SK-N-MC (cell line): ENCODE measurements around the gene RBM39.
"Not testable (repeated sequence)": the region's sequence is repeated elsewhere in the genome, so short reads cannot be mapped to it uniquely, and the experiment has no call there.

Experiments used
- DNase-seq: peaks from one replicate; pipeline ENCODE4 v3.0.0-alpha.2; 2011; ENCODE audit warnings: low read depth, low spot score
- H3K27ac ChIP-seq: fragments of 200-600 bp; sonication (generic); 2 replicates; pipeline ENCODE4 v1.5.1; 2016; ENCODE audit warnings: mixed run types
- H3K36me3 ChIP-seq: fragments of 200-600 bp; sonication (generic); 2 replicates; pipeline ENCODE4 v1.6.1; 2017; ENCODE audit warnings: antibody characterized with exemption, low read length, mixed read lengths; ENCODE audit not compliant: insufficient read depth
- H3K4me3 ChIP-seq: fragments of 200-600 bp; sonication (generic); 2 replicates; pipeline ENCODE4 v1.5.1; 2016
- H3K9ac ChIP-seq: fragments of 200-600 bp; sonication (generic); 2 replicates; pipeline ENCODE4 v1.8.0; 2017; ENCODE audit warnings: mixed run types, mixed read lengths; ENCODE audit not compliant: insufficient read length
- H3K9me3 ChIP-seq: fragments of 200-600 bp; sonication (generic); 2 replicates; pipeline ENCODE4 v1.6.1; 2017; ENCODE audit warnings: low read depth, mild to moderate bottlenecking, antibody characterized with exemption, low read length, moderate library complexity, mixed read lengths
- EZH2 ChIP-seq: fragments of 200-600 bp; sonication (generic); IDR thresholded peaks from one replicate; pipeline ENCODE4 v1.6.1; 2017; ENCODE audit warnings: antibody characterized with exemption
- FOXP2 ChIP-seq: optimal IDR thresholded peaks from 2 replicates; pipeline ENCODE3; 2011; ENCODE audit warnings: mild to moderate bottlenecking, moderate library complexity; ENCODE audit not compliant: insufficient read depth; ENCODE audit errors: extremely low read length, control extremely low read depth
- POLR2AphosphoS5 ChIP-seq: IDR thresholded peaks from 2 replicates; pipeline ENCODE4 v1.6.1; 2012; ENCODE audit warnings: mild to moderate bottlenecking, low read depth, low read length, borderline replicate concordance

RBM39 gene

GRCh38 chr20:35690265-35690664 is 51.8 kb downstream of the RBM39 start:
- no peak overlapping the region for H3K9ac ChIP-seq
- H3K27ac ChIP-seq = no peak overlapping the region
- peaks cover 14% of the 10 kb centered on the region; the same call in 1 of the 2 replicates for H3K36me3 ChIP-seq
- no peak for TF ChIP-seq FOXP2
- no peak for TF ChIP-seq POLR2AphosphoS5
- TF ChIP-seq EZH2 = no peak
- DNase-seq = no peak
- no peak overlapping the region for H3K4me3 ChIP-seq
- H3K9me3 ChIP-seq = no peaks in the 10 kb centered on the region

DNA sequence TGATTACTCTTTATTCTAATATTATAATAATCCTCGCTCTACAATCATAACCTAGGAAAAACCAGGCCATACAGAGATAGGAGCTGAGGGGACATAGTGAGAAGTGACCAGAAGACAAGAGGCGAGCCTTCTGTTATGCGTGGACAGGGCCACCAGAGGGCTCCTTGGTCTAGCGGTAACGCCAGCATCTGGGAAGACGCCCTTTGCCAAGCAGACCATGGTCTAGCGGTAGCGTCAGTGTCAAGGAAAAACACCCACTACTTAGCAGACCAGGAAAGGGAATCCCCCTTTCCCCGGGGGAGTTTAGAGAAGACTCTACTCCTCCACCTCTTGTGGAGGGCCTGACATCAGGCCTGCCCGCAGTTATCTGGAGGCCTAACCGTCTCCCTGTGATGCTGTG is 55.2 kb downstream of the RBM39 start:
- H3K36me3 ChIP-seq, DNase-seq: not testable (repeated sequence)

DNA sequence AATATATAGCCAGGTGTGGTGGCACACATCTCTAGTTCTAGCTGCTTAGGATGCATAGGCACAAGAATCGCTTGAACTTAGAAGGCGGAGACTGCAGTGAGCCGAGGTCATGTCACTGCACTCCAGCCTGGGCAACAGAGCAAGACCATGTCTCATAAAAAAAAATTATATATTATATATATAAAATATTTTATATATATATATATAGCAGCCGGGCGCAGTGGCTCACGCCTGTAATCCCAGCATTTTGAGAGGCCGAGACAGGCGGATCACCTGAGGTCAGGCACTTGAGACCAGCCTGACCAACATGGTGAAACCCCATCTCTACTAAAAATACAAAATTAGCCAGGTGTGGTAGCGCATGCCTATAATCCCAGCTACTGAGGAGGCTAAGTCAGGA is 56.7 kb downstream of the RBM39 start:
- not testable (repeated sequence) for H3K9ac ChIP-seq, H3K9me3 ChIP-seq, H3K36me3 ChIP-seq, DNase-seq, H3K4me3 ChIP-seq, H3K27ac ChIP-seq

More for the DNA sequence above, 55.2 kb downstream of the RBM39 start:
- H3K9me3 ChIP-seq, H3K9ac ChIP-seq, H3K27ac ChIP-seq, H3K4me3 ChIP-seq: not testable (repeated sequence)

DNA sequence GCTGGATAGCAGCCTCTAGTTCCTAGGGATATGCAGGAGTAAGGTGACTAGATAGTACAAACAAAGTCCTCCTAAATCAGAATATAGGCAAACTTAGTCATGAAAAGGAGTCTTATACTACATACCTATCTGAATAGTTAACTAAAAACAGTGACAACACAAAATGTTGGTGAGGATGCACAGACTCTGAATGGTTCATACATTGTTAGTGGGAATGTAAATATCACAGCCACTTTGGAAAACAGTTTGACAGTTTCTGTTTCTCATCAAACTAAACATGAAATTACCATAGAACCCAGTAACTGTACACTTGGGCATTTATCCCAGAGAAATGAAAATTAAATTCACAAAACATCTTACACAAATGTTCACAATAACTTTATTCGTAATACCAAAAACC is 60.1 kb downstream of the RBM39 start:
- Histone ChIP-seq H3K36me3 (peaks cover 4% of the 10 kb centered on the region; the same call in 1 of the 2 replicates), H3K9me3 (no peaks in the 10 kb centered on the region), H3K9ac (no peak overlapping the region), H3K4me3 (no peak overlapping the region), H3K27ac (no peak overlapping the region)
- no peak for TF ChIP-seq FOXP2
- no peak for TF ChIP-seq POLR2AphosphoS5
- TF ChIP-seq EZH2 = no peak
- no peak for DNase-seq

DNA sequence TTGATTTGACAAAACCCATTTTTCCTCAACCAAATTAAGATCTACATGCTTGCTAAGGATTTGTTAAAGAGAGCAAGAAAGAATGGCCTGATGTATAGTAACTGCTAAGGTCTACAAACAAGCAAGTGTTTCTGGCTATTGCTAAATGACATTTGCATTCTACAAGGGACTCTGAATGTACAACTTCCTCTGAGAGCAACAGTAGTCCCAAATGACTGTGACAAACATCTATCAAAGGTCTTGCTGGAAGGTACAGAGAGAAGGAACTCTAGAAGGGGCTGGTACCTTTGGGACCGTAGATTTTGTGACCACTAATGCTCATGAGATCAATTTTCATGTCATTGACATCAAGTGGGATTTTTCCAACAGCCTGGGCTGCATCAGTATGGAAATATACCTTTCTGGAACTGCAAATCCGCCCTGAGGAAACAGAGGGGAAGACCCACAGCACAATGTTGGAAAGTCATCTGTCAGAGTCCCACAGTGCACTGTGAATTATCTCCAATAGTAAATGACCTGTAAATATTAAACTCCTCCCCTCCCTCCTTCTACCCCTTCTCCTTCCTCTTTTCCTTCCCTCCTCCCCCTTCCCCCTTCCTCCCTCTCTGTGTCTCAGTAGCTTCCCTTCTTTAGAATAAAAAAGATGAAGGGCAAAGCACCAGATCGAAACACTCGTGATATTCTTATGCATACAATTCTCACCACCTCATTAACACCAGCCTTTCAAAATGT is 61.4 kb downstream of the RBM39 start:
- no peak overlapping the region for H3K4me3 ChIP-seq
- DNase-seq = no peak
- no peak for TF ChIP-seq POLR2AphosphoS5
- no peak for TF ChIP-seq EZH2
- no peak for TF ChIP-seq FOXP2
- H3K9me3 ChIP-seq = no peaks in the 10 kb centered on the region
- H3K9ac ChIP-seq = no peak overlapping the region
- 0 out of 2 replicates have a peak, but pooled peaks cover 4% of the 10 kb centered on the region for H3K36me3 ChIP-seq
- no peak overlapping the region; the same call in 1 of the 2 replicates for H3K27ac ChIP-seq

- H3K9me3 ChIP-seq = no peaks in the 10 kb centered on the region
- peaks cover 21% of the 10 kb centered on the region; the same call in 1 of the 2 replicates for H3K36me3 ChIP-seq
- TF ChIP-seq FOXP2 (no peak), POLR2AphosphoS5 (no peak), EZH2 (no peak)
- H3K9ac ChIP-seq = no peak overlapping the region
- H3K4me3 ChIP-seq = no peak overlapping the region
- H3K27ac ChIP-seq = no peak overlapping the region
- no peak for DNase-seq
Measured at GRCh38 chr20:35674921-35675320, 67.1 kb downstream of the RBM39 start.

DNA sequence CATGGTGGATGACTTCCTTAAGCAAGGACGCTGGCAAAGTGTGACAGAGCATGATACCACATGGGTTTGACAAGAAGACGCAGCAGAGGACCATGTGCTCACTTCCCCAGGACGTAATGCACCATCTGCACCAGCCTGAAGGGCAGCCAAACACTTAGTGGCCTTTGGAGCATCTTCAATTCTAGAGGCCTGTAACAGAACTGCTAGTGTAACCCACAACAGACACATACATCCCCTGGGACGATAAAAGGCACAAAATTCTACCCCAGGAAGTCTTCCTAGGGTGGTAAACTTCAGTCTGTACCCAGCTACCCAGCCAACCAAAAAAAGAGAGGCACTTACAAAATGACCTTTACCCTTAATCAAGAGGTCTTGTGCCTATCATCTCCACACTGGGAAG is 68.2 kb downstream of the RBM39 start:
- TF ChIP-seq POLR2AphosphoS5 (no peak), FOXP2 (no peak), EZH2 (no peak)
- no peak for DNase-seq
- Histone ChIP-seq H3K4me3 (no peak overlapping the region), H3K36me3 (peaks cover 21% of the 10 kb centered on the region; the same call in 1 of the 2 replicates), H3K27ac (no peak overlapping the region), H3K9ac (no peak overlapping the region), H3K9me3 (no peaks in the 10 kb centered on the region)

- no peak overlapping the region for H3K27ac ChIP-seq
- DNase-seq = no peak
- no peaks in the 10 kb centered on the region for H3K9me3 ChIP-seq
- TF ChIP-seq EZH2 (no peak), POLR2AphosphoS5 (no peak), FOXP2 (no peak)
- H3K36me3 ChIP-seq = peaks cover 23% of the 10 kb centered on the region
- no peak overlapping the region for H3K9ac ChIP-seq
- no peak overlapping the region for H3K4me3 ChIP-seq
Measured at GRCh38 chr20:35669681-35670080, 72.4 kb downstream of the RBM39 start.

- H3K9ac ChIP-seq = no peak overlapping the region
- no peak overlapping the region for H3K27ac ChIP-seq
- H3K4me3 ChIP-seq = no peak overlapping the region
- no peaks in the 10 kb centered on the region for H3K9me3 ChIP-seq
- H3K36me3 ChIP-seq = peaks cover 18% of the 10 kb centered on the region
- no peak for DNase-seq
- TF ChIP-seq FOXP2 = no peak
- TF ChIP-seq EZH2 = no peak
Measured at GRCh38 chr20:35669221-35669620, 72.8 kb downstream of the RBM39 start.

DNA sequence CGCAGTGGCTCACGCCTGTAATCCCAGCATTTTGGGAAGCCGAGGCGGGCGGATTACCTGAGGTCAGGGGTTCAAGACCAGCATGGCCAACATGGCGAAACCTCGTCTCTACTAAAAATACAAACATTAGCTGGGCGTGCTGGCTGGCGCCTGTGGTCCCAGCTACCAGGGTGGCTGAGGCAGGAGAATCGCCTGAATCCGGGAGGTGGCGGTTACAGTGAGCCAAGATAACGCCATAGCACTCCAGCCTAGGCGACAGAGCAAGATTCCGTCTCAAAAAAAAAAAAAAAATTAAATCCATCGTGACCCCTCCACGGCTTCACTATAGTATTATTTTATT is 76.1 kb downstream of the RBM39 start:
- H3K36me3 ChIP-seq = peaks cover 14% of the 10 kb centered on the region
- no peak overlapping the region for H3K4me3 ChIP-seq
- TF ChIP-seq EZH2 (no peak), POLR2AphosphoS5 (no peak), FOXP2 (no peak)
- 0 out of 2 replicates have a peak, but pooled peaks cover under 1% of the 10 kb centered on the region for H3K9me3 ChIP-seq
- no peak overlapping the region for H3K27ac ChIP-seq
- no peak for DNase-seq
- no peak overlapping the region for H3K9ac ChIP-seq
